ENCODE data around the gene TTC7B.
"Not testable (repeated sequence)": the region's sequence is repeated elsewhere in the genome, so short reads cannot be mapped to it uniquely, and the experiment has no call there.

Gene TTC7B

DNA sequence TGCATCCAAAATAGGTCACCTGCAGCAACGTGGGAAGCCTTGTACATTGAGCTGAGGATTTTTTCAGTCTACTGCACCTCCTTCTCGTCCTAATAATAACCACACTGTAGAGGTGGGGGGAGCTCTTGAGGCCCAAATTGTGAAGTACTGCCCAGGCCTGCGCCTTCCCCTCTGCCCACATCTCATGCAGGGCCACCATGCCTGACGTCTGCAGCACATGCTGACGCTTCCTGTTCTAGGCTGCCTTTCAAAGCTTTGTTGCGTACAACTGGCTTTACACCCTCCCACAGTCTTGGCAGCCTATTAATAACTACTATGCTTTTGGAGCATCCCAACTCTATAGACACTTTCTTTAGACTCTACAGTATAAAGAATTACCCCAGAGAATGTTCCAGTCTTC is 26.5 kb upstream of the TTC7B start:
- TF ChIP-seq, protein P1, sequence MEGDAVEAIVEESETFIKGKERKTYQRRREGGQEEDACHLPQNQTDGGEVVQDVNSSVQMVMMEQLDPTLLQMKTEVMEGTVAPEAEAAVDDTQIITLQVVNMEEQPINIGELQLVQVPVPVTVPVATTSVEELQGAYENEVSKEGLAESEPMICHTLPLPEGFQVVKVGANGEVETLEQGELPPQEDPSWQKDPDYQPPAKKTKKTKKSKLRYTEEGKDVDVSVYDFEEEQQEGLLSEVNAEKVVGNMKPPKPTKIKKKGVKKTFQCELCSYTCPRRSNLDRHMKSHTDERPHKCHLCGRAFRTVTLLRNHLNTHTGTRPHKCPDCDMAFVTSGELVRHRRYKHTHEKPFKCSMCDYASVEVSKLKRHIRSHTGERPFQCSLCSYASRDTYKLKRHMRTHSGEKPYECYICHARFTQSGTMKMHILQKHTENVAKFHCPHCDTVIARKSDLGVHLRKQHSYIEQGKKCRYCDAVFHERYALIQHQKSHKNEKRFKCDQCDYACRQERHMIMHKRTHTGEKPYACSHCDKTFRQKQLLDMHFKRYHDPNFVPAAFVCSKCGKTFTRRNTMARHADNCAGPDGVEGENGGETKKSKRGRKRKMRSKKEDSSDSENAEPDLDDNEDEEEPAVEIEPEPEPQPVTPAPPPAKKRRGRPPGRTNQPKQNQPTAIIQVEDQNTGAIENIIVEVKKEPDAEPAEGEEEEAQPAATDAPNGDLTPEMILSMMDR (IDR thresholded peaks at IDR 0.05; ENCODE audit: insufficient read depth, low read length, missing control alignments), result no peak
- DNase-seq (ENCODE audit: low read depth, low spot score), result no peak
- ChIA-PET CTCF (no interaction called here), POLR2A (no interaction called here)
- no peak overlapping the region for H3K4me3 ChIP-seq (ENCODE audit: low read depth, low read length)

DNA sequence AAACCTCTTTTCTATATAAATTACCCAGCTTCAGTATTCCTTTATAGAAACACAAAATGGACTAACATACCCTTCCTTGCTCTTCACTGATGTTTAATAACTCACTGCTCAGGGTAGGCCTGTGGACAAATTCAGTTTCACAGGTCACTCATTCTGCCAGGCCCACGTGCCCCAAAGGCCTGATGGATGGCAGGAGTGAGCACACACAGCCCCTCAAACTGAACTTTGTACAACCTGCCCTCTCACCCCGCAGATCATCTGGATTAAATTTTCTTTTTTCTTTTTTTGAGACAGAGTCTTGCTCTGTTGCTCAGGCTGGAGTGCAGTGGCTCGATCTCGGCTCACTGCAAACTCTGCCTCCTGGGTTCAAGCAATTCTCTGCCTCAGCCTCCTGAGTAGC is 24.4 kb upstream of the TTC7B start:
- DNase-seq (ENCODE audit: low read depth, low spot score); H3K4me3 ChIP-seq (ENCODE audit: low read depth, low read length); CTCF ChIA-PET; POLR2A ChIA-PET: not testable (repeated sequence)

DNA sequence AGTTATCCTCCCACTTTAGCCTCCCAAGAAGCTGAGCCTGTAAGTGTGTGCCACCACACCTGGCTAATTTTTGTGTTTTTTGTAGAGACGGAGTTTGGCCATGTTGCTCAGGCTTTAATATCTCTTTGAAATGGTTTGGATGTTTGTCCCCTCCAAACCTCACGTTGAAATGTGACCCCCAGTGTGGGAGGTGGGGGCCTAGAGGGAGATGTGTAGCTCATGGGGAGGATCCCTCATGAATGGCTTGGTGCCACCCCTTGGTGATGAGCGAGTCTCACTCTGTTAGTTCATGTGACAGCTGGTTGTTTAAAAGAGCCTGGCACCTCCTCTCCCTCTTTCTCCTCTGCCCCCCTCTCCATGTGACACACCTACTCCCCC is 23.6 kb upstream of the TTC7B start:
- TF ChIP-seq, protein P1 (IDR thresholded peaks at IDR 0.05; ENCODE audit: insufficient read depth, low read length, missing control alignments), result no peak
- CTCF ChIA-PET, result interaction anchor here (0.7 kb wide), 1 partner anchor 23 kb away, joined by 3 read pairs; no protein-coding TSS in a partner anchor
- DNase-seq (ENCODE audit: low read depth, low spot score), result no peak
- POLR2A ChIA-PET, result no interaction called here
- H3K4me3 ChIP-seq (ENCODE audit: low read depth, low read length), result no peak overlapping the region

DNA sequence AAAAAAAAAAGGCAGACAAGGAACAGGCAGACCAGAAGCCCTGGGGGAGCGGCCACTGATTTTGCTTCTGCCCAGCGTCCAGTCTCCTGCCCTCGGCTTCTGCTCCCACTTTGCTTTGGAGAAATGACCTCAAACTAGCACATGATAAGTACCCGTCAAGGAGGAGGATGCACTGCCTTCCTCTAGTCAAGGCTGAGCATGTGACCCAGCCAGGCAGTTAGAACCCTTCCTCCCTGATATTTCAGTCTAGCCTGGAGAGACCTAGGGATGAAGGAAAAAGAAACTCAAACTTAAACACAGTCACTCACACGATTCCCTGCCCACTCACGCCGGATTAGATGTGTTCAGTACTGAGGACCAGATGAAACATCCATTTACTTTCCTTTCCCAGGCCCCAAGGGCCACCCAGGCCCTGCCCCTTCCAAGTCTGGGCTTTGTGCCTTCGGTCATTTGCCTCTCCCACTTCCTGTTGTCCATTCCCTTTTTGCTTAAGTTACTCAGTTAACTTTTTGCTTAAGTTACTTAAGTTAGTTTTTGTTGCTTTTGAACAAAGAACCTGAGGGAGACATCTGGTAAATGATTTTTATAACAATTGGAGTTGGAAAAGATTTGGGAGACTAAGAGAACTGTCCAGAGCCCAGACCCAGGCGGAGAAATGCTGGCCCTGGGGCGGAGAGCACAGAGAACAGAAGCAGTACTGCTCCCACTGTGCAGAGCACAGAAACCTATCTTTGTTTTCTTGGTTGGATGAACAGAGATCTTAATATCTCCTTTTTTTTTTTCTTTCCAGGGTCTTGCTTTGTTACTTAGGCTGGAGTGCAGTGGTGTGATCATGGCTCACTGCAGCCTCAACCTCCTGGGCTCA is 23.0 kb upstream of the TTC7B start:
- DNase-seq (ENCODE audit: low read depth, low spot score), result no peak
- TF ChIP-seq, protein P1 (IDR thresholded peaks at IDR 0.05; ENCODE audit: insufficient read depth, low read length, missing control alignments), result no peak
- CTCF ChIA-PET, result interaction anchor here (0.7 kb wide), 1 partner anchor 22 kb away, joined by 3 read pairs; no protein-coding TSS in a partner anchor
- POLR2A ChIA-PET, result no interaction called here
- H3K4me3 ChIP-seq (ENCODE audit: low read depth, low read length), result no peak overlapping the region

GRCh38 chr14:90838531-90838930 is 22.3 kb upstream of the TTC7B start:
- H3K4me3 ChIP-seq (ENCODE audit: low read depth, low read length); POLR2A ChIA-PET; DNase-seq (ENCODE audit: low read depth, low spot score); CTCF ChIA-PET: not testable (repeated sequence)

GRCh38 chr14:90837355-90837754 is 21.1 kb upstream of the TTC7B start:
- TF ChIP-seq, protein P1 (IDR thresholded peaks at IDR 0.05; ENCODE audit: insufficient read depth, low read length, missing control alignments), result no peak
- ChIA-PET POLR2A (no interaction called here), CTCF (no interaction called here)
- no peak for DNase-seq (ENCODE audit: low read depth, low spot score)
- H3K4me3 ChIP-seq (ENCODE audit: low read depth, low read length), result no peak overlapping the region

DNA sequence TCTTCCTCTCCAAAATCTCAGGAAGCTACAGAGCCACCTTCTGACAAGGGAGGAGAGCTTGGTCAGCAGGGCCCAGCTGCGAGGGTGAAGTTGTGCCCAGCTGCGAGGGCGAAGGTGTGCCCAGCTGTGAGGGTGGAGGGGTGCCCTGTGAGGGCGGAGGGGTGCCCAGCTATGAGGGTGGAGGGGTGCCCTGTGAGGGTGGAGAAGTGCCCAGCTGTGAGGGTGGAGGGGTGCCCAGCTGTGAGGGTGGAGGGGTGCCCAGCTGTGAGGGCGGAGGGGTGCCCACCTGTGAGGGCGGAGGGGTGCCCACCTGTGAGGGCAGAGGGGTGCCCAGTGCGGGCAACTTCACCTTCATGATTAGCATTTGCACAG is 20.4 kb upstream of the TTC7B start:
- TF ChIP-seq, protein P1 (IDR thresholded peaks at IDR 0.05; ENCODE audit: insufficient read depth, low read length, missing control alignments), result no peak
- POLR2A ChIA-PET, result no interaction called here
- CTCF ChIA-PET, result no interaction called here
- no peak overlapping the region for H3K4me3 ChIP-seq (ENCODE audit: low read depth, low read length)
- DNase-seq (ENCODE audit: low read depth, low spot score), result no peak
